Neural cell (in vitro differentiated cells): ENCODE data around the gene SLC22A31.

Experiments used
- CTCF ChIP-seq: fragments of 450-650 bp; IDR thresholded peaks from 2 replicates; pipeline ENCODE4 v1.5.1; 2014; ENCODE audit warnings: antibody characterized with exemption, mild to moderate bottlenecking, moderate library complexity; ENCODE audit not compliant: poor library complexity, severe bottlenecking
- EP300 ChIP-seq: fragments of 450-650 bp; conservative IDR thresholded peaks from 2 replicates; pipeline ENCODE4 v1.6.1; 2014; ENCODE audit warnings: antibody characterized with exemption, mild to moderate bottlenecking, moderate library complexity; ENCODE audit not compliant: poor library complexity, severe bottlenecking
- EZH2 ChIP-seq: fragments of 200-600, 300-800 bp; shearing (Covaris generic), sonication (generic); IDR thresholded peaks from 2 replicates; pipeline ENCODE4 v1.6.1; 2014; ENCODE audit warnings: antibody characterized with exemption, low read length, borderline replicate concordance, mild to moderate bottlenecking; ENCODE audit not compliant: insufficient read depth, poor library complexity, severe bottlenecking
- TAF1 ChIP-seq: IDR thresholded peaks from 2 replicates; pipeline ENCODE4 v1.6.1; 2012; ENCODE audit warnings: low read depth

DNA sequence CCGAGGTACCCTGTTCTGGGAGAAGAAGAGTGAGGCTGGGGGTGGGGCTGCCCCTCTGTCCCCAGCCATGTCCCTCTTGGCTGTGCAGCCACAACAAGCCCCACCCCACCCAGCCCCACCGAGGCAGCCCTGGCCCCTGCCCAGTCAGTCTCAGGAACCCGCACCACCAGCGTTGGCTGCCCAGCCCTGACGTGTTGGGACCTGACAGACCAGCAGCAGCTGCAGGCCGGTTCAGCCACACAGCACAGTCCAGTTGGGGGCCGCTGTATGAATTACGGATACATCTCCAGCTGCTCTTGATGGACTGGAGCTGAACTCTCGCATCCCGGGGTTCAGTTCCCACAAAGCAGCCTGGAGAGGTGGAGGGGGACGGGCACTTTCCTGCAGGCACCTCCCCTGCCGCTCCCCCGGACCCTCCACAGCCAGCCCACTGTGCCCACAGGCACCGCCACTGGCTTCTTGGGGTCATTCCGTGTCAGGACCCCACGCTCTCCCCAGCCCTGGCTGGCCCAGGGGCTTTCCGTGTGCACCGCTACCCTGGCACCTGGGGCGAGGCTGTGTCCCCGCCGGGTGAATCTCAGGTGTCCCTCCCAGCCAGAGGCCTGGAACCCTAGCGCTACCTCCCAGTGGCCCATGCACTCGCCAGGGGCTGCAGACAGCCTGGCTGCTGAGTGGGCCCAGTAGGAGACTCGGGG, 21.7 kb downstream of the SLC22A31 start:
- TF ChIP-seq CTCF (no peak), EZH2 (no peak), TAF1 (no peak), EP300 (no peak)
